CD4-positive, CD25-positive, alpha-beta regulatory T cell (primary cell): ENCODE data around the gene ST3GAL4. TPM values are rescaled to one million over a fixed set of nuclear protein-coding genes. Genes with fewer than 3 reads are reported as not detected.

Experiments
- ATAC-seq, 2 donors: fragments of 150-1000 bp; cut with Tn5 transposase; one replicate each; pipeline ENCODE4 v1.10.0; 2021; ENCODE audit warnings: low read depth in 2 of 2, moderate number of reproducible peaks in 2 of 2, moderate library complexity in 1 of 2
- DNase-seq, 3 donors: peaks; one replicate each; pipeline versions ENCODE4 v3.0.0 to v3.0.0-alpha.2; 2012 to 2022; ENCODE audit warnings: mixed read lengths in 1 of 3
- H3K27ac ChIP-seq: one replicate; pipeline ENCODE4 v1.7.0; 2013; ENCODE audit warnings: mild to moderate bottlenecking, low read length; ENCODE audit not compliant: insufficient read depth, poor library complexity, severe bottlenecking
- H3K27me3 ChIP-seq: one replicate; pipeline ENCODE4 v1.7.0; 2013; ENCODE audit warnings: low read length; ENCODE audit not compliant: control insufficient read depth, insufficient read depth
- H3K36me3 ChIP-seq: one replicate; pipeline ENCODE4 v1.7.0; 2013; ENCODE audit warnings: mild to moderate bottlenecking, low read length, moderate library complexity; ENCODE audit not compliant: control insufficient read depth, insufficient read depth
- H3K4me1 ChIP-seq: 2 replicates; pipeline ENCODE4 v1.7.0; 2013; ENCODE audit warnings: mild to moderate bottlenecking, low read length; ENCODE audit not compliant: insufficient read depth, control insufficient read depth, poor library complexity, severe bottlenecking
- H3K4me3 ChIP-seq: one replicate; pipeline ENCODE4 v1.7.0; 2013; ENCODE audit warnings: low read depth, mild to moderate bottlenecking, low read length, moderate library complexity
- H3K9me3 ChIP-seq, 2 experiments: 1 replicate in 1 of 2; 2 replicates in 1 of 2; pipeline ENCODE4 v1.7.0; 2013; ENCODE audit warnings: low read length in 2 of 2, mild to moderate bottlenecking in 1 of 2, moderate library complexity in 1 of 2; ENCODE audit not compliant: control insufficient read depth in 2 of 2
- H3K27ac Mint-ChIP-seq, 3 donors: one replicate each; pipeline ENCODE4 v1.8.0; 2020 to 2022; ENCODE audit warnings: mild to moderate bottlenecking in 3 of 3, mixed read lengths in 3 of 3, moderate library complexity in 2 of 3
- H3K27me3 Mint-ChIP-seq: one replicate; pipeline ENCODE4 v1.8.0; 2022; ENCODE audit warnings: mild to moderate bottlenecking, mixed read lengths
- H3K36me3 Mint-ChIP-seq: one replicate; pipeline ENCODE4 v1.8.0; 2020; ENCODE audit warnings: mixed read lengths
- H3K4me1 Mint-ChIP-seq, 4 donors: one replicate each; pipeline ENCODE4 v1.8.0; 2020 to 2022; ENCODE audit warnings: mixed read lengths in 4 of 4, mild to moderate bottlenecking in 1 of 4
- H3K4me3 Mint-ChIP-seq, 4 donors: one replicate each; pipeline ENCODE4 v1.8.0; 2020 to 2022; ENCODE audit warnings: mild to moderate bottlenecking in 4 of 4, mixed read lengths in 4 of 4, moderate library complexity in 3 of 4
- H3K9me3 Mint-ChIP-seq, 7 donors: one replicate each; pipeline ENCODE4 v1.8.0; 2020 to 2022; ENCODE audit warnings: mixed read lengths in 7 of 7, mild to moderate bottlenecking in 3 of 7, moderate library complexity in 2 of 7
- polyA plus RNA-seq, 4 donors: library from polyadenylated mRNA; unstranded; fragments of 300-500 nt; fragmentation: Illumina TruSeq; gene quantifications; one replicate each; pipeline ENCODE4 v1.2.3, GENCODE V29; 2021
- total RNA-seq: library from RNA; stranded (reverse); gene quantifications from one replicate; pipeline ENCODE4 v1.2.3, GENCODE V29; 2022

ST3GAL4 gene
- total and polyA plus RNA-seq, 5 donors from 2014 or later, result 1.4 to 4.7 (median 2.4) TPM

DNA sequence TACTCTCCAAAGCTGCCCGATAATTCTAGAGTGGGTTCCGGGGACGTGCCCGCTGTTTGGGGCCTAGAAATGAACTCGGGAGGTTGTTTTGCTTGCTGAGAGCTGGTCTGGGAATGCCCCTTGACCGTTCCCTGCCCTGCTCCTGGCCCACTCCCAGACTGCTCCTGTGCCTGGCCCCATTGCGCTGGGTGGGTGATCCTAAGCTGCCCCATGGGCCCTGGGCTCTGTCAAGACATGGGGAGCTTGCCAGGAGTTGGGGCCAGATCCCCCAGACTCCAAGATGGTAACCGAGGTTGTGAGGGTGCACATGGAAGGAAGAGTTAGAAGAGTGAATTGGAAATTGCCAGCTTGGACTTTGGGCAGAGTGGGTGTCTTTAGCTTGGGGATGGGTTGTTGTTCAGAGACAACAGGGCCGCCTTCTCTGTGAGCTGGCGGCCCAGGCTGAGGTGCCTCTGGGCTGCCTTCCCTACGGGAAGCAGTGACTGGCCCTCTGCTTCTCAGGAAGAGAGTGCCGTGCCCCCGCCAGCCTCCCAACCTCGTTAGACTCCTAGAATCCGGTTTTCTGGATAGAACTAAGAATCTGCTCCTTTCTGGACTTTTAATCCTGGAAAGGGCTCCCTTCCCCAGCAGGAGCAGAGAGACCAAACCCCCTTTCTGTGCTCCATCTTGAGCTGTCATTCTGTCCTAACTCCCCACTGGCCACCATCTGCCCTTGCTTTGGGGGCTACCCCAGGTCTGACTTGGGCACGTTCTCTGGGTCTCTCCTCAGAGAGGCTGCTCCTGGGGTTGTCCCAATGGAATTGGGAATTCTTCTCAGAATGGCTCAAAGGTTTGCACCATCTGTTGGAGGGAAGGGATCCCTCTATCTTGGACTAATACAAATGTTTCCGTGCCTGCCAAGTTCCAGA lies 1.8 kb downstream of the ST3GAL4 start:
- DNase-seq (no peak), ATAC-seq (no peak)
- H3K27me3 ChIP-seq, result no peaks in the 10 kb centered on the region
- H3K27ac Mint-ChIP-seq, result peak overlapping the region in 1 of 3 donors; percentile 46
- H3K9me3 ChIP-seq, result no peaks in the 10 kb centered on the region
- no peak overlapping the region for H3K27ac ChIP-seq
- H3K9me3 Mint-ChIP-seq, result no peaks in the 10 kb centered on the region
- peaks cover 0 to 40% (median 10%) of the 10 kb centered on the region in 4 donors for H3K4me1 Mint-ChIP-seq
- H3K36me3 Mint-ChIP-seq, result no peaks in the 10 kb centered on the region
- H3K4me3 Mint-ChIP-seq, result peak overlapping the region; percentile 67 to 84 (median 78)
- H3K4me1 ChIP-seq, result peaks cover 18% of the 10 kb centered on the region
- no peak overlapping the region for H3K4me3 ChIP-seq
- no peaks in the 10 kb centered on the region for H3K27me3 Mint-ChIP-seq
- H3K36me3 ChIP-seq, result no peaks in the 10 kb centered on the region

DNA sequence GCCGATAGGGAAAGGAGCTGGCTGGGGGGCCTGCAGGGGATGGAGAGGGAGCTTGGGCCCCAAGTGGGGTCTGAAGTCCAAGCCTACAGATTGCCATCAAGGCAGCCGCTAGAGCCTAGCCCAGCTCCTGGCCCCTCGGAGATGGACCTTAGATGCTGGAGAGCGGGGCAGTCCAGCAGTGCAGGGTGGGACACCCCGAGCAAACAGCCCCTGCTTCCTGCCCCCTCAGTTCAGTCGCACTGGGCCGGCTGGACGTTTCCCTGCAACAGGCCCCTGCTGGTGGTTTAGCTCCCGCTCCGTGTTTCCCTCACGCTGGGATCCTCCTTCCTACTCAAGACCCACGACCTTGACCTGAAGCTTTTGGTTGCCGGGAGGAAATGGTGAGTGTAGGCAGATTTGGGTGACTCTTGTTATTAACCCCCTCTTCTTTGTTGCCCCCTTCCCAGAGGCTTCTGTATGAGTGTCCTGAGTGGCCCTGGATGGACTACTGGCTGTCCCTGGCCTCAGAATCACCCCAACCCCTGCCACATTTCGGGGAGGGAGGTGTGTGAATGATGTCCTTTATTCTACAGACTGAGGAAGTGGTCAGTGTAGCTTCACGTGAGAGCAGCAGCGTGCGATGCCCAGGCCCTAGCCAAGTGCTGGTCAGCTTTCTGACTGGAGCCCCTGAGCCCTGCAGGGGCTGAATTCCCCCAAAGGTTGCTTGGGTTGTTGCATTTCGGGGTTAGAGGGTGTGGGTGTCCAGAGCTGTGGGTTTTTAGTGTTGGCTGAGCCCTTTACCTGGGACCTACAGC lies 2.7 kb downstream of the ST3GAL4 start:
- no peaks in the 10 kb centered on the region for H3K27me3 ChIP-seq
- H3K9me3 ChIP-seq, result no peaks in the 10 kb centered on the region
- ATAC-seq, result no peak
- H3K36me3 ChIP-seq, result no peaks in the 10 kb centered on the region
- H3K27ac ChIP-seq, result no peak overlapping the region
- H3K27me3 Mint-ChIP-seq, result no peaks in the 10 kb centered on the region
- H3K27ac Mint-ChIP-seq, result no peak overlapping the region
- DNase-seq, result no peak
- peaks cover 0 to 33% (median 9%) of the 10 kb centered on the region in 4 donors for H3K4me1 Mint-ChIP-seq
- peak overlapping the region; percentile 35 to 79 (median 66) for H3K4me3 Mint-ChIP-seq
- H3K36me3 Mint-ChIP-seq, result no peaks in the 10 kb centered on the region
- peaks cover 18% of the 10 kb centered on the region for H3K4me1 ChIP-seq
- no peaks in the 10 kb centered on the region for H3K9me3 Mint-ChIP-seq
- no peak overlapping the region for H3K4me3 ChIP-seq

DNA sequence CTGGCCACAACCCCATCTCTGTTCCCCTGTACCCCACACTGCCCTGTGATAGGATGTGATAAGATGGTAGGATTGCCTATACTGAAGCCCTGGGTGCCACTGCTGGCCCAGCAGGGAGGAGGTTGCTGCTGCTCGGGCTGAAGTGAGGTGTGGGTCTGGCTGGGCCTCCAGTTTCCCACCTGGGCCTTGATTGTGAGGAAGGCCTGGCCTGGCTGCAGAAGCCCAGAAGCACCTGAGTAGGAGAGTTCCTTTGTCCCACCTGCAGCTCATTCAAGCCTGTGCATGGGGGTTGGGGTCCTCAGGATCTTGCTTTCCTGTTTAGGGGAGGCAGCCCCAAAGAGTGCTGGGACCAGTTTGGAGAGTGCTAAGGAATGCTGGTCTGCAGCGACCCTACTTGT lies 3.3 kb downstream of the ST3GAL4 start:
- Mint-ChIP-seq H3K36me3 (no peaks in the 10 kb centered on the region), H3K27me3 (no peaks in the 10 kb centered on the region), H3K27ac (no peak overlapping the region), H3K4me1 (peaks cover 0 to 27% (median 9%) of the 10 kb centered on the region in 4 donors), H3K9me3 (no peaks in the 10 kb centered on the region), H3K4me3 (peak overlapping the region in 1 of 4 donors; percentile 24)
- no peak overlapping the region for H3K4me3 ChIP-seq
- ATAC-seq (no peak), DNase-seq (no peak)
- no peaks in the 10 kb centered on the region for H3K36me3 ChIP-seq
- H3K27me3 ChIP-seq, result no peaks in the 10 kb centered on the region
- peaks cover 15% of the 10 kb centered on the region for H3K4me1 ChIP-seq
- H3K27ac ChIP-seq, result no peak overlapping the region
- H3K9me3 ChIP-seq, result no peaks in the 10 kb centered on the region

DNA sequence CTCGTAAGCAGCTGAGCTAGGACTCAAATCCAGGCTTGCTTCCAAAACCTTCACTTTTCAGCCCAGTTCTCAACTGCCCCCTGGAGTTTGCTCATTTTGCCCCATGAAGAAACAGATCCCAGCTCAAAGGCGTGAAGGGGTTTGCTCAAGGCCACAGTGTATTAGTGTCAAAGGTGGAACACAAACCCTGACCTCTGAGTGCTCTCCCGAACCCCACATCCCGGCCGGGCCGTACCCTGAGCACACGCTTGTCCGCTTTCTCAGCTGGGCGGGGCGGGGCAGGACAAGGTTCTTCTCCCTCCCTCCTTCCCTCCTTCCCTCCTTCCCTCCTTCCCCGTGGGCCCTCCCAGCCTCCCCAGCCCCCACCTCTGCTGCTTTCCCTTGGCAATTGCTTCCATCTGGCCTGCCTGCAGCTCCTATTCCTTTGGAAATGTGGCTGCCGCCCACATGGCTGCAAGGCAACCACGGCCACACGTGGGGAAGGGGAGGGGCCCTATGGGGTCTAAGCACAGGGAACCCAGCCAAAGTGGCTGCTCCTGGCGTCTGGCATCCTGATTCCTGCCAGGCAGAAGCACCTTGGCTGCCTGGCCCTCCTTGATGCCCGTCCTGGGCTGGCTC lies 4.1 kb downstream of the ST3GAL4 start:
- Mint-ChIP-seq H3K27ac (no peak overlapping the region), H3K36me3 (no peaks in the 10 kb centered on the region), H3K9me3 (no peaks in the 10 kb centered on the region), H3K4me3 (no peak overlapping the region), H3K4me1 (peaks cover 0 to 21% (median 8%) of the 10 kb centered on the region in 4 donors), H3K27me3 (no peaks in the 10 kb centered on the region)
- Histone ChIP-seq H3K4me1 (peaks cover 13% of the 10 kb centered on the region), H3K27me3 (no peaks in the 10 kb centered on the region), H3K27ac (no peak overlapping the region), H3K9me3 (no peaks in the 10 kb centered on the region), H3K36me3 (no peaks in the 10 kb centered on the region), H3K4me3 (no peak overlapping the region)
- ATAC-seq (no peak), DNase-seq (no peak)

DNA sequence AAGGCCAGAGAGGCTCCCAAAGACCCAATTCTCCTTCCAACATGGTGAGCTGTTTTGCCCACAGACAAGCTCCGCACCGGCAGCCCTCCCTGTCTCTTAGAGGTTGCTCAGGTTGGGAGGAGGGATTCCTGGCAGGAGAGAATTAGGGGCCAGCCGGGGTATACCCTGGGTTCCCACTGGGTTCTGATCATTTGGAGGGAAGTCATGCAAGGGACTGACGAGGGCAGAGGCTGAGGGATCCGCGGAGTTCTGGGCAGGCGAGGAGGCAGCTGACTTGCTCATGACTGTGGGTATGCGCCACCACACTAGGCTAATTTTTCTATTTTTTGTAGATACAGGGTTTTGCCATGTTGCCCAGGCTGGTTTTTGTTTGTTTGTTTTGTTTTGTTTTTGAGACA lies 4.6 kb downstream of the ST3GAL4 start:
- no peak for ATAC-seq
- H3K4me3 ChIP-seq, result no peak overlapping the region
- H3K36me3 ChIP-seq, result no peaks in the 10 kb centered on the region
- H3K27ac Mint-ChIP-seq, result no peak overlapping the region
- H3K9me3 ChIP-seq, result no peaks in the 10 kb centered on the region
- no peak for DNase-seq
- no peaks in the 10 kb centered on the region for H3K36me3 Mint-ChIP-seq
- peaks cover 0 to 16% (median 4%) of the 10 kb centered on the region in 4 donors for H3K4me1 Mint-ChIP-seq
- no peak overlapping the region for H3K27ac ChIP-seq
- H3K4me1 ChIP-seq, result peaks cover 7% of the 10 kb centered on the region
- H3K9me3 Mint-ChIP-seq, result no peaks in the 10 kb centered on the region
- no peaks in the 10 kb centered on the region for H3K27me3 ChIP-seq
- H3K27me3 Mint-ChIP-seq, result no peaks in the 10 kb centered on the region
- H3K4me3 Mint-ChIP-seq, result peak overlapping the region in 2 of 4 donors; percentile 54 to 70

DNA sequence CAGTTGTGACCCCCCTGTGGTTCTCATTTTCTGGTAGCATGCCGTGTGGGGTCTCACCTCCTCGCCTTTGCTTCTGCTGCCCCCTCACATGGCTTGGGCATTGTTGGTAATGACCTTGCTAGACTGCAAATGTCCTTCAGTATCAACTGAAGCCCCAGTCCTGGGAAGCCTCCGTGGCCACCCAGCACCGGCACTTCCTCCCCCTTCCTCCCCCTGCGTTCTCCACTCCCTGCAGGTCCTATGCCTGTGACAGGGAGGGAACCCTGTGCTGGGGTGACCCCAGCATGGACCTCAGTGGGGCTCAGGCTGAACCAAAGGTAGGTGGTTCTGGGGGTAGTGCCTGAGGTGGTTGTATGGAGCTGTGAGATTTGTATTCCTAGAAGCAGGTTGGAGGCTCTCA lies 5.9 kb downstream of the ST3GAL4 start:
- H3K27ac Mint-ChIP-seq, result no peak overlapping the region
- peaks cover under 1% of the 10 kb centered on the region for H3K4me1 ChIP-seq
- no peak overlapping the region for H3K4me3 ChIP-seq
- no peaks in the 10 kb centered on the region for H3K27me3 ChIP-seq
- H3K36me3 ChIP-seq, result no peaks in the 10 kb centered on the region
- H3K27ac ChIP-seq, result no peak overlapping the region
- DNase-seq (no peak), ATAC-seq (no peak)
- H3K4me3 Mint-ChIP-seq, result no peak overlapping the region
- H3K9me3 Mint-ChIP-seq, result no peaks in the 10 kb centered on the region
- H3K27me3 Mint-ChIP-seq, result no peaks in the 10 kb centered on the region
- H3K9me3 ChIP-seq, result no peaks in the 10 kb centered on the region
- no peaks in the 10 kb centered on the region for H3K36me3 Mint-ChIP-seq
- peaks cover 0 to 8% (median 2%) of the 10 kb centered on the region in 4 donors for H3K4me1 Mint-ChIP-seq

DNA sequence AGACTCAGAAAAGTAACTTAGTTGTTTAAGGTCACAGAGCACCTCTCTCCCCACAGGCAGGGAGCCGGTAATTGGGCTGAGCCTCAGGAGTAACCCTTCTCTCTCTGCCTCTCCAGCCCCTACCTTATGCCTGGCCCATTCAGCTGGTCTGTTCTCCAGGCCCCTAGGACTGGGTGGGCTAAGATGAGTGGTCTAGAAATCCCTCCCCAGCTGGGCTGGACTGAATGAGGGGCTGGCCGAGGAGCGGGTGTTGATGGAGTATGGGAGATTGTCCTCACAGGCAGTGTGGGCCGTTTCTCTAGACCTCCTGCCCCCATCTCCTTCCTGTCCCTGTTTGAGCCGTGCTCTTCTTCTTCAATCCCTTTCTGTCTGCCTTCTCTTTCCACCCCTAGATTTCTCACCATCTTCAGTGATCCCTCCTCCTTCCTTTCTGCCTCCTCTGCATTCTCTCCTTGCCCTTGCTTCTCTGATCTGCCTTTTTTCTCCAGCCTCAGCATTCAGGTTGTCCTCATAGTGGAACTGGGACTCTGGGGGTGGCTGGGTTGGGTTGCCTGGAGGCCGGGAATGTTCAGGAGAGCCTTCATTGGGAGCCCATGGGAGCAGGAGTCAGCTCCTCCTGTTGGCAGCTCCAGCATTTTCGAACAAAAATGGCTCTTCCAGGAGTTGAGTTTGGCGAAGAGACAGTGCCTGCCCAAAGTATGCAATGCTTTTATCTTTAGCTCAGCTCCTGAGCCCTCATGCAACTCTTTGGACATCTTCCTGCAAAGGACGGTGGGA lies 7.6 kb downstream of the ST3GAL4 start:
- H3K4me3 Mint-ChIP-seq, result no peak overlapping the region
- H3K27me3 Mint-ChIP-seq, result no peaks in the 10 kb centered on the region

More for the DNA sequence above, 7.6 kb downstream of the ST3GAL4 start:
- Histone ChIP-seq H3K27me3 (no peaks in the 10 kb centered on the region), H3K4me1 (no peaks in the 10 kb centered on the region), H3K27ac (no peak overlapping the region), H3K4me3 (no peak overlapping the region), H3K9me3 (no peaks in the 10 kb centered on the region), H3K36me3 (no peaks in the 10 kb centered on the region)
- H3K27ac Mint-ChIP-seq, result no peak overlapping the region
- H3K36me3 Mint-ChIP-seq, result no peaks in the 10 kb centered on the region
- no peaks in the 10 kb centered on the region for H3K4me1 Mint-ChIP-seq
- H3K9me3 Mint-ChIP-seq, result no peaks in the 10 kb centered on the region
- ATAC-seq, result no peak
- no peak for DNase-seq
